Karpas-422 (cell line): Measurements from ENCODE around the gene TMEM213. TPM values are rescaled to one million over a fixed set of nuclear protein-coding genes. Genes with fewer than 3 reads are reported as not detected.

Experiments
- DNase-seq: peaks from one replicate; pipeline ENCODE4 v3.0.0-alpha.2; 2015
- H2AFZ ChIP-seq: fragments of 200-600 bp; sonication (generic); 2 replicates; pipeline ENCODE4 v1.6.1; 2014; ENCODE audit warnings: antibody characterized with exemption, low read length, mixed read lengths
- H3K27ac ChIP-seq: fragments of 200-600 bp; sonication (generic); 2 replicates; pipeline ENCODE4 v1.5.1; 2014; ENCODE audit warnings: mild to moderate bottlenecking, low read length, moderate library complexity
- H3K27me3 ChIP-seq: fragments of 200-600 bp; sonication (generic); 2 replicates; pipeline ENCODE4 v1.6.1; 2014; ENCODE audit warnings: low read length, mixed read lengths
- H3K36me3 ChIP-seq: fragments of 200-600 bp; sonication (generic); 2 replicates; pipeline ENCODE4 v1.6.1; 2014; ENCODE audit warnings: low read length, mixed read lengths; ENCODE audit not compliant: insufficient read depth
- H3K4me1 ChIP-seq: fragments of 200-600 bp; sonication (generic); 2 replicates; pipeline ENCODE4 v1.6.1; 2014; ENCODE audit warnings: mild to moderate bottlenecking, low read length, mixed read lengths
- H3K4me2 ChIP-seq: fragments of 200-600 bp; sonication (generic); 2 replicates; pipeline ENCODE4 v1.6.1; 2014; ENCODE audit warnings: low read length, low read depth, mild to moderate bottlenecking; ENCODE audit not compliant: poor library complexity, severe bottlenecking
- H3K4me3 ChIP-seq: fragments of 200-600 bp; sonication (generic); 2 replicates; pipeline ENCODE4 v1.5.1; 2014; ENCODE audit warnings: mild to moderate bottlenecking, antibody characterized with exemption, low read length, mixed read lengths
- H3K79me2 ChIP-seq: fragments of 200-600 bp; sonication (generic); 2 replicates; pipeline ENCODE4 v1.6.1; 2014; ENCODE audit warnings: mild to moderate bottlenecking, low read length, mixed read lengths
- H3K9ac ChIP-seq: fragments of 200-600 bp; sonication (generic); 2 replicates; pipeline ENCODE4 v1.6.0; 2014; ENCODE audit warnings: low read length
- H3K9me2 ChIP-seq: fragments of 200-600 bp; sonication (generic), shearing (Covaris generic); replicated peaks from 2 replicates; pipeline ENCODE4 v1.6.0; 2014; ENCODE audit warnings: mild to moderate bottlenecking, low read length, moderate library complexity; ENCODE audit not compliant: insufficient read depth
- H3K9me3 ChIP-seq: fragments of 300-700, 200-600 bp; sonication (generic); 2 replicates; pipeline ENCODE4 v1.6.1; 2014; ENCODE audit warnings: low read length, mixed read lengths
- H4K20me1 ChIP-seq: fragments of 200-600 bp; sonication (generic); 2 replicates; pipeline ENCODE4 v1.6.1; 2014; ENCODE audit warnings: mild to moderate bottlenecking, antibody characterized with exemption, low read length, low read depth; ENCODE audit not compliant: insufficient read depth
- total RNA-seq: library from RNA; depleted of rRNA; stranded (reverse); fragments of >200 nt; shearing (Covaris generic); gene quantifications from 2 replicates; pipeline ENCODE4 v1.2.3, GENCODE V29; 2014; ENCODE audit warnings: low replicate concordance

The TMEM213 gene
- total RNA-seq, 1 experiment from 2014 or later, result not detected

- H3K9ac ChIP-seq, result no peak overlapping the region
- H3K79me2 ChIP-seq, result no peaks in the 10 kb centered on the region
- no peaks in the 10 kb centered on the region for H3K27me3 ChIP-seq
- no peaks in the 10 kb centered on the region for H4K20me1 ChIP-seq
- no peaks in the 10 kb centered on the region for H3K36me3 ChIP-seq
- H3K27ac ChIP-seq, result no peak overlapping the region
- H2AFZ ChIP-seq, result no peak overlapping the region
- no peaks in the 10 kb centered on the region for H3K4me1 ChIP-seq
- H3K9me2 ChIP-seq, result no peaks in the 10 kb centered on the region
- no peaks in the 10 kb centered on the region for H3K9me3 ChIP-seq
- H3K4me2 ChIP-seq, result no peak overlapping the region
- H3K4me3 ChIP-seq, result no peak overlapping the region
- no peak for DNase-seq
Observed at GRCh38 chr7:138878051-138878450, 80.3 kb downstream of the TMEM213 start.

GRCh38 chr7:138878856-138879255, 81.1 kb downstream of the TMEM213 start:
- H4K20me1 ChIP-seq, result no peaks in the 10 kb centered on the region
- no peaks in the 10 kb centered on the region for H3K9me2 ChIP-seq
- H3K27me3 ChIP-seq, result no peaks in the 10 kb centered on the region
- H3K9me3 ChIP-seq, result no peaks in the 10 kb centered on the region
- H3K4me2 ChIP-seq, result no peak overlapping the region
- H3K4me1 ChIP-seq, result no peaks in the 10 kb centered on the region
- no peaks in the 10 kb centered on the region for H3K36me3 ChIP-seq
- H3K9ac ChIP-seq, result no peak overlapping the region
- no peaks in the 10 kb centered on the region for H3K79me2 ChIP-seq
- H3K27ac ChIP-seq, result no peak overlapping the region
- no peak overlapping the region for H2AFZ ChIP-seq
- DNase-seq, result no peak
- no peak overlapping the region for H3K4me3 ChIP-seq

- no peaks in the 10 kb centered on the region for H3K27me3 ChIP-seq
- no peak overlapping the region for H3K4me2 ChIP-seq
- H3K36me3 ChIP-seq, result no peaks in the 10 kb centered on the region
- H3K9me3 ChIP-seq, result no peaks in the 10 kb centered on the region
- no peak for DNase-seq
- no peak overlapping the region for H2AFZ ChIP-seq
- no peaks in the 10 kb centered on the region for H3K9me2 ChIP-seq
- H3K4me3 ChIP-seq, result no peak overlapping the region
- H3K9ac ChIP-seq, result no peak overlapping the region
- no peaks in the 10 kb centered on the region for H4K20me1 ChIP-seq
- no peaks in the 10 kb centered on the region for H3K4me1 ChIP-seq
- H3K27ac ChIP-seq, result no peak overlapping the region
- H3K79me2 ChIP-seq, result no peaks in the 10 kb centered on the region
Observed at GRCh38 chr7:138879356-138879755, 81.6 kb downstream of the TMEM213 start.

GRCh38 chr7:138880881-138881578, 83.2 kb downstream of the TMEM213 start:
- Histone ChIP-seq H3K27me3 (no peaks in the 10 kb centered on the region), H3K4me2 (no peak overlapping the region), H4K20me1 (no peaks in the 10 kb centered on the region), H2AFZ (no peak overlapping the region), H3K9me3 (no peaks in the 10 kb centered on the region), H3K9ac (no peak overlapping the region), H3K36me3 (no peaks in the 10 kb centered on the region), H3K9me2 (no peaks in the 10 kb centered on the region), H3K27ac (no peak overlapping the region), H3K79me2 (no peaks in the 10 kb centered on the region), H3K4me3 (no peak overlapping the region), H3K4me1 (no peaks in the 10 kb centered on the region)
- DNase-seq, result no peak

GRCh38 chr7:138881579-138882188, 83.9 kb downstream of the TMEM213 start:
- H3K9me2 ChIP-seq, result no peaks in the 10 kb centered on the region
- H3K4me3 ChIP-seq, result no peak overlapping the region
- no peaks in the 10 kb centered on the region for H3K79me2 ChIP-seq
- no peak overlapping the region for H2AFZ ChIP-seq
- no peak overlapping the region for H3K9ac ChIP-seq
- no peak overlapping the region for H3K4me2 ChIP-seq
- H3K27me3 ChIP-seq, result no peaks in the 10 kb centered on the region
- H3K27ac ChIP-seq, result no peak overlapping the region
- no peak for DNase-seq
- H3K9me3 ChIP-seq, result no peaks in the 10 kb centered on the region
- H3K36me3 ChIP-seq, result no peaks in the 10 kb centered on the region
- H3K4me1 ChIP-seq, result no peaks in the 10 kb centered on the region
- no peaks in the 10 kb centered on the region for H4K20me1 ChIP-seq

GRCh38 chr7:138882249-138882648, 84.5 kb downstream of the TMEM213 start:
- Histone ChIP-seq H3K27me3 (no peaks in the 10 kb centered on the region), H3K36me3 (no peaks in the 10 kb centered on the region), H3K4me3 (no peak overlapping the region), H3K4me1 (no peaks in the 10 kb centered on the region), H3K9me2 (no peaks in the 10 kb centered on the region), H2AFZ (no peak overlapping the region), H3K9ac (no peak overlapping the region), H3K9me3 (no peaks in the 10 kb centered on the region), H3K27ac (no peak overlapping the region), H4K20me1 (no peaks in the 10 kb centered on the region), H3K79me2 (no peaks in the 10 kb centered on the region), H3K4me2 (no peak overlapping the region)
- DNase-seq, result no peak

GRCh38 chr7:138885383-138886147, 87.8 kb downstream of the TMEM213 start:
- DNase-seq, result no peak
- Histone ChIP-seq H3K4me1 (no peaks in the 10 kb centered on the region), H3K27me3 (no peaks in the 10 kb centered on the region), H3K4me3 (no peak overlapping the region), H4K20me1 (no peaks in the 10 kb centered on the region), H2AFZ (no peak overlapping the region), H3K9me2 (no peaks in the 10 kb centered on the region), H3K79me2 (no peaks in the 10 kb centered on the region), H3K4me2 (no peak overlapping the region), H3K9ac (no peak overlapping the region), H3K27ac (no peak overlapping the region), H3K9me3 (no peaks in the 10 kb centered on the region), H3K36me3 (no peaks in the 10 kb centered on the region)

- H2AFZ ChIP-seq, result no peak overlapping the region
- H3K79me2 ChIP-seq, result no peaks in the 10 kb centered on the region
- H3K9me2 ChIP-seq, result no peaks in the 10 kb centered on the region
- DNase-seq, result peak; percentile 89
- H3K4me2 ChIP-seq, result no peak overlapping the region
- no peak overlapping the region for H3K9ac ChIP-seq
- no peak overlapping the region for H3K4me3 ChIP-seq
- no peaks in the 10 kb centered on the region for H4K20me1 ChIP-seq
- H3K4me1 ChIP-seq, result no peaks in the 10 kb centered on the region
- H3K36me3 ChIP-seq, result no peaks in the 10 kb centered on the region
- no peaks in the 10 kb centered on the region for H3K27me3 ChIP-seq
- no peak overlapping the region for H3K27ac ChIP-seq
- H3K9me3 ChIP-seq, result no peaks in the 10 kb centered on the region
Observed at GRCh38 chr7:138886501-138886917, 88.7 kb downstream of the TMEM213 start.
